Central memory CD8-positive, alpha-beta T cell (primary cell): ENCODE data around the gene ALLC.
"Not testable (repeated sequence)": the region's sequence is repeated elsewhere in the genome, so short reads cannot be mapped to it uniquely, and the experiment has no call there.

ENCODE experiments used
- ATAC-seq: fragments of 150-1000 bp; cut with Tn5 transposase; replicated peaks from 2 replicates; pipeline ENCODE4 v1.10.0; 2022; ENCODE audit warnings: mild to moderate bottlenecking, moderate FRiP score, moderate number of reproducible peaks; ENCODE audit not compliant: poor library complexity, severe bottlenecking; ENCODE audit errors: extremely low read depth
- DNase-seq, 2 donors: peaks; one replicate each; pipeline ENCODE4 v3.0.0; 2021; ENCODE audit warnings: low spot score in 2 of 2
- H3K27ac Mint-ChIP-seq: one replicate; pipeline ENCODE4 v1.8.0; 2022; ENCODE audit warnings: low read depth, mild to moderate bottlenecking, moderate library complexity, mixed read lengths
- H3K27me3 Mint-ChIP-seq: one replicate; pipeline ENCODE4 v1.8.0; 2022; ENCODE audit warnings: mixed read lengths
- H3K36me3 Mint-ChIP-seq: one replicate; pipeline ENCODE4 v1.8.0; 2022; ENCODE audit warnings: mild to moderate bottlenecking, moderate library complexity, mixed read lengths; ENCODE audit not compliant: insufficient read depth
- H3K4me1 Mint-ChIP-seq: one replicate; pipeline ENCODE4 v1.8.0; 2022; ENCODE audit warnings: mixed read lengths
- H3K4me3 Mint-ChIP-seq: one replicate; pipeline ENCODE4 v1.8.0; 2022; ENCODE audit warnings: mild to moderate bottlenecking, moderate library complexity, mixed read lengths
- H3K9me3 Mint-ChIP-seq: one replicate; pipeline ENCODE4 v1.8.0; 2022; ENCODE audit warnings: mixed read lengths

The ALLC gene

GRCh38 chr2:3628800-3629199, 29.2 kb upstream of the ALLC start:
- Mint-ChIP-seq H3K27ac (no peak overlapping the region), H3K4me1 (no peaks in the 10 kb centered on the region), H3K27me3 (peaks cover 36% of the 10 kb centered on the region), H3K4me3 (no peak overlapping the region), H3K9me3 (no peaks in the 10 kb centered on the region), H3K36me3 (no peaks in the 10 kb centered on the region)
- DNase-seq: no peak
- no peak for ATAC-seq

- Mint-ChIP-seq H3K27ac (no peak overlapping the region), H3K27me3 (peaks cover 37% of the 10 kb centered on the region), H3K4me1 (no peaks in the 10 kb centered on the region), H3K36me3 (no peaks in the 10 kb centered on the region), H3K9me3 (no peaks in the 10 kb centered on the region), H3K4me3 (no peak overlapping the region)
- ATAC-seq: no peak
- no peak for DNase-seq
Measured at GRCh38 chr2:3630631-3631030, 27.4 kb upstream of the ALLC start.

DNA sequence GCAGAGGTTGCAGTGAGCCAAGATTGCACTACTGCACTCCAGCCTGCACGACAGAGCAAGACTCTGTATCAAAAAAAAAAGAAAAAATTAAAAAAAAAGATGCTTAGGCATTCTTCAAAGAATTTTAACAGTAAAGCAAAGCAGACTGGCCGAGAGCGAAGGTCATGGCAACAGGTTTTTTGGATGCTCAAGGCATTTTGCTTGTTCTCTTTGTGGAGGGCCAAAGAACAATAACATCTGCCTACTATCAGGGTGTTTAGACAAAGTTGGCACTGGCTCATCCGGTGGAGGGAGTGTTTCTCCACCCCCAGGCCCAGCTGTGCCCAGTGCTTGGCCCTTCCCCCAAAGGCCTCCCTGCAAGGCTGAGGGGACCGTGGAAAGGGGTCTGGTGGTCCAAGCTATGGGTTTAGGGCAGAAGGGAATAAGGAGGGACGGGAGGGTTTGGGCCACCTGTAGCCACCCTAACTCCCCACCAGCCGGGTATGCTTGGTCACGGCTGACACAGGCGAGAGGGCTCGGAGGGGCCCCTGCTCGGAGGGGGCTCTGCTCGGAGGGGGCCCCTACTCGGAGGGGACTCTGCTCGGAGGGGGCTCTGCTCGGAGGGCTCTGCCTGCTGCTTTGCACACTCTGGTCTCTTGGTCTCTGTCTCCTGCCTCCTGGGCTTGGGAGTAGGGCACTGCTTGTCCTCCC, 26.7 kb upstream of the ALLC start:
- no peak for DNase-seq
- Mint-ChIP-seq H3K4me3 (no peak overlapping the region), H3K4me1 (no peaks in the 10 kb centered on the region), H3K36me3 (no peaks in the 10 kb centered on the region), H3K27ac (no peak overlapping the region), H3K27me3 (peaks cover 41% of the 10 kb centered on the region), H3K9me3 (no peaks in the 10 kb centered on the region)
- no peak for ATAC-seq

GRCh38 chr2:3631851-3632659, 25.9 kb upstream of the ALLC start:
- Mint-ChIP-seq H3K9me3 (no peaks in the 10 kb centered on the region), H3K27ac (no peak overlapping the region), H3K4me3 (no peak overlapping the region), H3K4me1 (no peaks in the 10 kb centered on the region), H3K27me3 (peaks cover 43% of the 10 kb centered on the region), H3K36me3 (no peaks in the 10 kb centered on the region)
- DNase-seq: no peak
- ATAC-seq: no peak

DNA sequence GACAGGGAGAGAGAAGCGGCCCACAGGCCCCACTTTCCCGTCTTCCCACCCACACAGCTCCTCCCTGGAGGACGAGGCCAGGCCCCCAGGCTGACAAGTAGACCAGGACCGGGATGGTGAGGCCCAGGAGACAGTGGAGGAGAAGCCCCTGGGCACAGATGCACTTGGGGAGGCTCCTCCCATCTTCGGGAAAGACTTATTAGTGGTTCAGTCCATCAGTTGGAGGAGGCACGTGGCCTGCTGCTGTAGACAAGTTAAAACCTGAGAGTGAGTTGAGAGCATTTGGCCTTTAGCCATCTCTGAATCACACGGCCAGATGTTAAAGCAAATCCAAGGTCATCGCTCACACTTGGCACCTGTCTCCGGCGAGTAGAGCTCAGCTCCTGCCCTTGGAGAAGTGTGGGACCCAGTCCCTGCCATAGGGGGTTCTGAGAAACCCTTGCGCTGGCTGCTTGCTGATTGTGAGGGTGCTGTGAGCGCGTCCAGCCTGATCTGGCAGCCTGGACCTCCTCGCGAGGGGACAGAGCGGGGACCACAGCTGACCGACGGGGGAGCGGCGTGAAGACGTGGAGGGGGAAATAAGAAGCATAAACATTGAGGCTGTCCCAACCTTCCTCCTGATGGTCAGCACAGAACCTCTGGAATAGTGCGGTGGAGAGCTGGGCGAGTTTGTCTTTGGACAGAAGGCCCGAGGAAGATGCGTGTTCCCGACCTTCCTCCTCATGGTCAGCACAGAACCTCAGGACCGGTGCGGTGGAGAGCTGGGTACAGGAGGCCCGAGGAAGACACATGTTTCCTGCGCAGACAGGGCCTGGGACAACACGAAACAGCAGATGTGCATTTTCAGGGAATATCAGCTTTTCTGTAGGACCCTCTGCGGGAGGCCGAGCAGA, 24.7 kb upstream of the ALLC start:
- H3K36me3 Mint-ChIP-seq: no peaks in the 10 kb centered on the region
- ATAC-seq: no peak
- H3K27ac Mint-ChIP-seq: no peak overlapping the region
- H3K4me3 Mint-ChIP-seq: no peak overlapping the region
- no peaks in the 10 kb centered on the region for H3K9me3 Mint-ChIP-seq
- H3K4me1 Mint-ChIP-seq: no peaks in the 10 kb centered on the region
- DNase-seq: no peak
- peaks cover 38% of the 10 kb centered on the region for H3K27me3 Mint-ChIP-seq

GRCh38 chr2:3633982-3634595, 23.9 kb upstream of the ALLC start:
- Mint-ChIP-seq H3K9me3 (no peaks in the 10 kb centered on the region), H3K36me3 (no peaks in the 10 kb centered on the region), H3K27me3 (peaks cover 38% of the 10 kb centered on the region), H3K4me1 (no peaks in the 10 kb centered on the region), H3K27ac (no peak overlapping the region), H3K4me3 (no peak overlapping the region)
- no peak for ATAC-seq
- no peak for DNase-seq

- DNase-seq (no peak), ATAC-seq (no peak)
- Mint-ChIP-seq H3K4me3 (no peak overlapping the region), H3K9me3 (no peaks in the 10 kb centered on the region), H3K36me3 (no peaks in the 10 kb centered on the region), H3K27me3 (peaks cover 38% of the 10 kb centered on the region), H3K27ac (no peak overlapping the region), H3K4me1 (no peaks in the 10 kb centered on the region)
Measured at GRCh38 chr2:3634596-3635121, 23.3 kb upstream of the ALLC start.

GRCh38 chr2:3635171-3635974, 22.6 kb upstream of the ALLC start:
- Mint-ChIP-seq H3K27ac (no peak overlapping the region), H3K27me3 (peaks cover 38% of the 10 kb centered on the region), H3K36me3 (no peaks in the 10 kb centered on the region), H3K4me1 (no peaks in the 10 kb centered on the region), H3K9me3 (no peaks in the 10 kb centered on the region), H3K4me3 (no peak overlapping the region)
- DNase-seq: no peak
- ATAC-seq: no peak

GRCh38 chr2:3635975-3636327, 22.0 kb upstream of the ALLC start:
- H3K27me3 Mint-ChIP-seq: peaks cover 38% of the 10 kb centered on the region
- not testable (repeated sequence) for H3K36me3 Mint-ChIP-seq, H3K4me3 Mint-ChIP-seq, H3K9me3 Mint-ChIP-seq, DNase-seq, ATAC-seq, H3K4me1 Mint-ChIP-seq, H3K27ac Mint-ChIP-seq

- H3K27me3 Mint-ChIP-seq: peaks cover 38% of the 10 kb centered on the region
- no peaks in the 10 kb centered on the region for H3K4me1 Mint-ChIP-seq
- no peaks in the 10 kb centered on the region for H3K36me3 Mint-ChIP-seq
- H3K27ac Mint-ChIP-seq: no peak overlapping the region
- H3K9me3 Mint-ChIP-seq: no peaks in the 10 kb centered on the region
- ATAC-seq: no peak
- H3K4me3 Mint-ChIP-seq: no peak overlapping the region
- no peak for DNase-seq
Measured at GRCh38 chr2:3636586-3637310, 21.3 kb upstream of the ALLC start.

- peaks cover 38% of the 10 kb centered on the region for H3K27me3 Mint-ChIP-seq
- no peak overlapping the region for H3K27ac Mint-ChIP-seq
- no peaks in the 10 kb centered on the region for H3K36me3 Mint-ChIP-seq
- H3K9me3 Mint-ChIP-seq: no peaks in the 10 kb centered on the region
- H3K4me3 Mint-ChIP-seq: no peak overlapping the region
- no peak for DNase-seq
- no peak for ATAC-seq
- H3K4me1 Mint-ChIP-seq: no peaks in the 10 kb centered on the region
Measured at GRCh38 chr2:3637311-3637675, 20.7 kb upstream of the ALLC start.
